GM19467 (cell line): ENCODE results near the gene SOX21.

ENCODE experiments used
- ATAC-seq: cut with Tn5 transposase; IDR thresholded peaks from one replicate; pipeline ENCODE4 v1.9.1; 2021; ENCODE audit warnings: mild to moderate bottlenecking, moderate library complexity; ENCODE audit not compliant: unreplicated experiment

SOX21 gene

GRCh38 chr13:94679614-94680013, 32.7 kb downstream of the SOX21 start:
- ATAC-seq = no peak

- ATAC-seq = no peak
Measured at GRCh38 chr13:94678845-94679244, 33.5 kb downstream of the SOX21 start.

GRCh38 chr13:94677799-94678198, 34.5 kb downstream of the SOX21 start:
- ATAC-seq = no peak

GRCh38 chr13:94674609-94675348, 37.6 kb downstream of the SOX21 start:
- ATAC-seq = peak; percentile 65

DNA sequence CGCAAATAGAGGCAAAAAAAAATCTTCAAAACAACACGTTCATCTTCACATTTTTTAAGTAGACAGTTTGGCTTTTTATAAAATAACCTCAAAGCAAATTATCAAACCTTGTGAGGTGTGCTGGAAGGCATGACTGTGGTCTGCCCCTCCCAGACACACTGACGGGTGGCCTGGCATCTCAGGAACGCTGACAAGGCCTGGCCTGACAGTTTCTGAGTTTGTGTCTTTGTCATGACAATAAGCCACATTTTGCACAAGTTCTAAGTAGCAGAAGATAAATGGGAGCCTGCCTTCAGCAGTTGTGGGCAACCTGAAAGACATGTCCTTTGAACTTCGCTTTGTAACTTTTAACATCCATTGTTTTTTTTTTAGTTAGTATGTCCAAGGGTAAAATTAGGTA, 38.5 kb downstream of the SOX21 start:
- no peak for ATAC-seq

- no peak for ATAC-seq
Measured at GRCh38 chr13:94672400-94672799, 39.9 kb downstream of the SOX21 start.

GRCh38 chr13:94667190-94667589, 45.2 kb downstream of the SOX21 start:
- ATAC-seq = no peak

GRCh38 chr13:94666065-94666464, 46.3 kb downstream of the SOX21 start:
- ATAC-seq = no peak

DNA sequence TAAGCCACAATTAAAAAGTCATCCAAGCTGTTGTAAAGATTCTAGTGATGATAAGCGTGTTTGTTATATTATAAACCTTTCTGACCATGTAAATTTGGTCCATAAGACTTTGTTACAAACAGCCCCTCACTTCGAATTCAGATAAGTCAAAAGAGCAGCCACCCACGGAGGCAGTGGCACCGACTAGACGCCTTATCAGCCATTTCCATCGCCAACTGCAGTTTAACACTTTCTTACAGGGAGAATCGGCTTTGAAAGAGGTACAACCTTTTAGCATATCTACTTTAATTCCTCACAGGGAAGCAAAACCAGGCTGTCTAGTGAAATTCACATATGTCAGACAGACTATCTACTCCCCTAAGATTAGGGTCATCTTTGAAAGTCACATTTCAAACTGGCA, 47.5 kb downstream of the SOX21 start:
- ATAC-seq = no peak

DNA sequence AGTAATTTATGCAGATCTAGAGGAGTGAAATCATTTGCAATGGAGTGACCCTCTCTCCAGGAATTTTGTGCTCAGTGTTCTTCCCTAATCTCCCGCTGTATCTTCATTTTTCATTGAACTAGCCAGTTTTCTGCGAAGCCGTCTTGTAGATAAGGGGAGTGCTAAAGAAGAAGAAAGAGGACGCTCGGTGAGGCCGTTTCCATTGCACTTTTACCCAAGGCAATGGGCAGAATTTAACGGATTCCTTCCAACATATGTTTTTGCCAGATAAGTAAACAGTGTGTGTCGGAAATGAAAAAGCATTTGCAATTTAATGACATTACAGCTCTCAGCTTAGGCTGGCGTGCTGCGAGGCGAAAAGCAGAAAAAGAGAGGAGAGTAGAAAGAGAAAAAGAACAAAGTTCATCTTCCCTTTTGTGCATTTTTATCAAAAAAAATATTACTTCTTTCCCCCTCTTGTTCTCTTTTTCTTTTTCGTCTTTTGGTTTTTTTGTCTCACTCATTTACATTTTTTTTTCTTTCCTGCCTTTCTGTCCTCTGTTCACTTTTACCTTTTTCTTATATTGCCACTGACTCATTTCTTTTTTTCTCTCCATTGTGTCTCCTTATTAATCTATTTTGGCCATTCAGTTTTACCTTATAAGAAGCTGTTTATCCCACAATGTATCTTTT, 49.9 kb downstream of the SOX21 start:
- no peak for ATAC-seq

- no peak for ATAC-seq
Measured at GRCh38 chr13:94661406-94661805, 50.9 kb downstream of the SOX21 start.

DNA sequence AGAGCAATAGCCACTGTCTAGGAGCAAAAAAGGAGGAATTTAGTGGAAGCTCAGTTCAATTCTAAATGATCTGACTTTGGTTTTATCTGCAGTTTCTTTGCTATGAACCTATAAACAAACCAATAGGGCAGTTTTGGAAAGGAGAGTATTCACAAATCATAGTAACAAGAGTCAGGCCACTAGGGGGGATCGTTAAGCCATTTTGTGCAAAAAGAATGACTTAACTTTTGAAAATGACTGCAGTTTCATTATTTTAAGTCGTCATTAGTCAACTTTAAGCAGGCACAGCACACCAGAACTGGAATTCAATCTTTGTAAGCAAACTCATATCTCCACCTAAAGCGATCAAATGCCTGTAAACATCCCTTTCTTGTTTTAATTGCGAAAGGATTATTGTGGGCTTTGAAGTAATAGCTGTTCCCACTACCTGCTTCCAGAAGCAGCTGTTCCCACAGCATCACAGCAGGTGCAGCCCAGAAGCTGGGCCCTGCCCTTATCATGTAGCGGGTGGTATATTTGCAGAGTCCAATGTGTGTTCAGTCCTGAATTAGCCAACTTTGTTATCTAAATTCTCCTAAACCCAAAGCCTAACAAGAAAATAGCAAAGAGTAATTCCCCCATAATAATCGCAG, 51.5 kb downstream of the SOX21 start:
- no peak for ATAC-seq
